ENCODE measurements around the gene BABAM2. TPM values are rescaled to one million over a fixed set of nuclear protein-coding genes. Genes with fewer than 3 reads are reported as not detected.

The BABAM2 gene
- total RNA-seq, 1 donor from 2014 or later = 58.9 TPM

GRCh38 chr2:28088970-28089369, 198.4 kb downstream of the BABAM2 start:
- TF ChIP-seq CTCF (IDR thresholded peaks at IDR 0.05; ENCODE audit: borderline replicate concordance) = no peak

GRCh38 chr2:28089486-28089885, 199.0 kb downstream of the BABAM2 start:
- no peak for TF ChIP-seq CTCF (IDR thresholded peaks at IDR 0.05; ENCODE audit: borderline replicate concordance)
- Histone ChIP-seq H3K9me3 (replicated peaks) (no peaks in the 10 kb centered on the region), H3K36me3 (no peaks in the 10 kb centered on the region), H3K27me3 (ENCODE audit: low read depth) (no peaks in the 10 kb centered on the region), H3K27ac (replicated peaks) (no peak overlapping the region), H3K4me3 (no peak overlapping the region), H3K4me1 (peaks cover 15% of the 10 kb centered on the region)
- intact Hi-C loops (cut with micrococcal nuclease) = no loop called here
- DNase-seq = no peak

More at GRCh38 chr2:28088970-28089369, 198.4 kb downstream of the BABAM2 start:
- Histone ChIP-seq H3K27ac (replicated peaks) (no peak overlapping the region), H3K9me3 (replicated peaks) (no peaks in the 10 kb centered on the region), H3K36me3 (no peaks in the 10 kb centered on the region), H3K4me1 (peaks cover 10% of the 10 kb centered on the region), H3K27me3 (ENCODE audit: low read depth) (no peaks in the 10 kb centered on the region), H3K4me3 (no peak overlapping the region)
- intact Hi-C loops (cut with micrococcal nuclease) = no loop called here
- DNase-seq = no peak

- intact Hi-C loops (cut with micrococcal nuclease) = no loop called here
These were observed 202.8 kb downstream of the BABAM2 start for GRCh38 chr2:28093308-28093707.

GRCh38 chr2:28093768-28094167, 203.2 kb downstream of the BABAM2 start:
- H3K4me3 ChIP-seq = no peak overlapping the region
- H3K9me3 ChIP-seq (replicated peaks) = no peaks in the 10 kb centered on the region
- no peaks in the 10 kb centered on the region for H3K36me3 ChIP-seq
- no peak overlapping the region for H3K27ac ChIP-seq (replicated peaks)
- H3K4me1 ChIP-seq = peaks cover 27% of the 10 kb centered on the region
- no peak for DNase-seq
- intact Hi-C loops (cut with micrococcal nuclease) = no loop called here
- no peaks in the 10 kb centered on the region for H3K27me3 ChIP-seq (ENCODE audit: low read depth)
- no peak for TF ChIP-seq CTCF (IDR thresholded peaks at IDR 0.05; ENCODE audit: borderline replicate concordance)

More at GRCh38 chr2:28093308-28093707, 202.8 kb downstream of the BABAM2 start:
- DNase-seq = no peak
- Histone ChIP-seq H3K27ac (replicated peaks) (no peak overlapping the region), H3K9me3 (replicated peaks) (no peaks in the 10 kb centered on the region), H3K4me1 (peaks cover 27% of the 10 kb centered on the region), H3K27me3 (ENCODE audit: low read depth) (no peaks in the 10 kb centered on the region), H3K4me3 (no peak overlapping the region), H3K36me3 (no peaks in the 10 kb centered on the region)
- TF ChIP-seq CTCF (IDR thresholded peaks at IDR 0.05; ENCODE audit: borderline replicate concordance) = no peak

GRCh38 chr2:28094739-28095138, 204.2 kb downstream of the BABAM2 start:
- Histone ChIP-seq H3K36me3 (no peaks in the 10 kb centered on the region), H3K9me3 (replicated peaks) (no peaks in the 10 kb centered on the region), H3K4me1 (peaks cover 27% of the 10 kb centered on the region), H3K27ac (replicated peaks) (no peak overlapping the region), H3K27me3 (ENCODE audit: low read depth) (no peaks in the 10 kb centered on the region), H3K4me3 (no peak overlapping the region)
- intact Hi-C loops (cut with micrococcal nuclease) = no loop called here
- DNase-seq = no peak
- no peak for TF ChIP-seq CTCF (IDR thresholded peaks at IDR 0.05; ENCODE audit: borderline replicate concordance)

- Histone ChIP-seq H3K36me3 (no peaks in the 10 kb centered on the region), H3K4me1 (peaks cover 28% of the 10 kb centered on the region), H3K9me3 (replicated peaks) (no peaks in the 10 kb centered on the region), H3K27me3 (ENCODE audit: low read depth) (no peaks in the 10 kb centered on the region), H3K27ac (replicated peaks) (peak overlapping the region; percentile 1), H3K4me3 (no peak overlapping the region)
- intact Hi-C loops (cut with micrococcal nuclease) = no loop called here
- no peak for TF ChIP-seq CTCF (IDR thresholded peaks at IDR 0.05; ENCODE audit: borderline replicate concordance)
- DNase-seq = no peak
These were observed 205.1 kb downstream of the BABAM2 start for GRCh38 chr2:28095622-28096021.

All from left ventricle myocardium inferior (tissue), 1 donor.